ENCODE measurements around the gene P2RY6. TPM values are rescaled to one million over a fixed set of nuclear protein-coding genes. Genes with fewer than 3 reads are reported as not detected.
A peak's percentile ranks its signal among the peaks of the same experiment; 100 is the strongest.

The P2RY6 gene
- total and polyA plus RNA-seq, 2 of the 8 experiments (the other 6 are each of a cell fraction or from before 2014, with no cell fraction given), result 0.15 TPM; not detected in 1

DNA sequence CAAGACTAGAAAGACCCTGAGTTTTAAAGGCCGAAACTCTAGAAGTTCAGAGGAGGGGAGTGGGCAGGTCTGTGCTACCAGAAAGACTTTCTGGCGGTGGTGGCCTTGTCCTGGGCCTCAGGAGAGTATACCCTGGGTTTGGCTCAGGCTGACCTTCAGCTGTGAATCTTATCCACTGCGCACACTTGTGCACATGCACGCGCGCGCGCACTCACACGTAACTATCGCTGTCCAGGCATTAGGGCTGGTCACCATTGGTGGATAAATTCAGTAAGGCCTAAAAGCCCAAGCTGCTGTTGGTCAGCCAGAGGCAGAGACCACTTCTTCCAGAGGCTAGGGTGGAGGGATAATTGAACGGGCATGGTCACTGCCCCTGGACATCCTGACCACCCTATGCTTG, 61.0 kb downstream of the P2RY6 start:
- WGBS, 2 experiments (ENCODE audit: extremely low coverage in 1 of 2, insufficient coverage in 1 of 2, insufficient read length in 1 of 2, insufficient replicate concordance in 2 of 2, low coverage in 1 of 2, low lambda C conversion rate in 2 of 2, missing lambda C conversion rate in 1 of 2), result 95% methylated on average over 11 of the region's 11 CpGs; no CpG with 5 or more reads in 1 of the 2 experiments
- no peak overlapping the region for H3K18ac ChIP-seq (ENCODE audit: extremely low read depth, low read length)
- no peak overlapping the region for H2BK12ac ChIP-seq (ENCODE audit: low read depth, low read length)
- no peaks in the 10 kb centered on the region for H3K9me3 ChIP-seq (ENCODE audit: insufficient read depth in 2 of 2, low read depth in 1 of 2, low read length in 1 of 2)
- no peaks in the 10 kb centered on the region for H3K23me2 ChIP-seq (ENCODE audit: low read depth, low read length)
- TF ChIP-seq CHD2 (IDR thresholded peaks at IDR 0.05; ENCODE audit: low read length) (no peak), SAP30 (IDR thresholded peaks at IDR 0.05; ENCODE audit: insufficient read depth, insufficient replicate concordance, low read length) (no peak), SP1 (IDR thresholded peaks at IDR 0.05; ENCODE audit: low read depth, low read length) (no peak), TBP (IDR thresholded peaks at IDR 0.05; ENCODE audit: low read depth, low read length) (no peak), RNF2 (IDR thresholded peaks at IDR 0.05; ENCODE audit: borderline replicate concordance, low read depth, low read length, missing control alignments, poor library complexity, severe bottlenecking) (no peak), POLR2AphosphoS5 (IDR thresholded peaks at IDR 0.05; ENCODE audit: low read depth, low read length) (no peak), JUND (IDR thresholded peaks at IDR 0.05; ENCODE audit: low read length) (no peak), YY1 (IDR thresholded peaks at IDR 0.05; ENCODE audit: low read depth, low read length) (no peak), HDAC6 (IDR thresholded peaks at IDR 0.05; ENCODE audit: low read depth, low read length) (no peak), CBX8 (IDR thresholded peaks at IDR 0.05; ENCODE audit: borderline replicate concordance, low read depth, low read length) (no peak)
- TF ChIP-seq, protein P1, sequence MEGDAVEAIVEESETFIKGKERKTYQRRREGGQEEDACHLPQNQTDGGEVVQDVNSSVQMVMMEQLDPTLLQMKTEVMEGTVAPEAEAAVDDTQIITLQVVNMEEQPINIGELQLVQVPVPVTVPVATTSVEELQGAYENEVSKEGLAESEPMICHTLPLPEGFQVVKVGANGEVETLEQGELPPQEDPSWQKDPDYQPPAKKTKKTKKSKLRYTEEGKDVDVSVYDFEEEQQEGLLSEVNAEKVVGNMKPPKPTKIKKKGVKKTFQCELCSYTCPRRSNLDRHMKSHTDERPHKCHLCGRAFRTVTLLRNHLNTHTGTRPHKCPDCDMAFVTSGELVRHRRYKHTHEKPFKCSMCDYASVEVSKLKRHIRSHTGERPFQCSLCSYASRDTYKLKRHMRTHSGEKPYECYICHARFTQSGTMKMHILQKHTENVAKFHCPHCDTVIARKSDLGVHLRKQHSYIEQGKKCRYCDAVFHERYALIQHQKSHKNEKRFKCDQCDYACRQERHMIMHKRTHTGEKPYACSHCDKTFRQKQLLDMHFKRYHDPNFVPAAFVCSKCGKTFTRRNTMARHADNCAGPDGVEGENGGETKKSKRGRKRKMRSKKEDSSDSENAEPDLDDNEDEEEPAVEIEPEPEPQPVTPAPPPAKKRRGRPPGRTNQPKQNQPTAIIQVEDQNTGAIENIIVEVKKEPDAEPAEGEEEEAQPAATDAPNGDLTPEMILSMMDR (IDR thresholded peaks at IDR 0.05; ENCODE audit: control extremely low read depth in 1 of 3, insufficient read depth in 1 of 3, low read depth in 1 of 3, low read length in 3 of 3), result no peak
- H3K27ac ChIP-seq (ENCODE audit: low read depth, low read length), result no peak overlapping the region
- H4K8ac ChIP-seq (ENCODE audit: extremely low read depth, insufficient read depth, low read length), result no peak overlapping the region
- no peak overlapping the region for H4K91ac ChIP-seq (replicated peaks; ENCODE audit: insufficient read length, low read length)
- H3K4me1 ChIP-seq (replicated peaks in 1 of 4; ENCODE audit: control insufficient read depth in 3 of 4, insufficient read depth in 4 of 4, low read length in 3 of 4), result peaks cover 10 to 32% (median 24%) of the 10 kb centered on the region in 4 experiments
- H2AK5ac ChIP-seq (ENCODE audit: low read depth, low read length), result no peak overlapping the region
- H4K5ac ChIP-seq (ENCODE audit: insufficient read length, low read depth, low read length), result no peak overlapping the region
- H3K4me2 ChIP-seq (ENCODE audit: insufficient read depth in 1 of 2, low read depth in 2 of 2, low read length in 2 of 2), result 0 out of 4 replicates have a peak overlapping the region, but pooled peaks of 1 of the 2 experiments have one; percentile 9
- H3K23ac ChIP-seq (ENCODE audit: insufficient read length), result no peak overlapping the region
- ChIA-PET CTCF (ENCODE audit: partially characterized antibody) (interaction anchor here (1.0 to 35.5 kb wide), 5 partner anchors 8 to 43 kb away, joined by 4 to 1456 read pairs (median 119); partner anchors contain the start of genes ARHGEF17 and RELT), POLR2A (ENCODE audit: partially characterized antibody) (no interaction called here)
- H2BK5ac ChIP-seq (ENCODE audit: low read depth, low read length), result no peak overlapping the region
- H3K9ac ChIP-seq (replicated peaks in 1 of 4; ENCODE audit: extremely low read depth in 1 of 4, low read depth in 3 of 4, low read length in 3 of 4), result no peak overlapping the region
- H3K27me3 ChIP-seq (replicated peaks in 1 of 4; ENCODE audit: control insufficient read depth in 3 of 4, extremely low read depth in 1 of 4, insufficient read depth in 3 of 4, low read length in 3 of 4), result peaks cover 28 to 64% (median 56%) of the 10 kb centered on the region in 4 experiments
- no peak overlapping the region for H2BK120ac ChIP-seq (replicated peaks; ENCODE audit: low read depth, low read length)
- no peak for DNase-seq (ENCODE audit: low read depth in 1 of 2, low spot score in 2 of 2)
- peaks cover 28 to 32% of the 10 kb centered on the region in 2 experiments for H4K20me1 ChIP-seq (replicated peaks in 1 of 2; ENCODE audit: control insufficient read depth in 1 of 2, insufficient read depth in 2 of 2, low read length in 2 of 2)
- H3K36me3 ChIP-seq (ENCODE audit: control insufficient read depth in 2 of 4, insufficient read depth in 4 of 4, low read length in 3 of 4), result no peaks in the 10 kb centered on the region
- no peak overlapping the region for H3K4ac ChIP-seq (replicated peaks; ENCODE audit: insufficient read length, low read depth, low read length)
- H3K79me2 ChIP-seq (ENCODE audit: control insufficient read depth in 1 of 2, insufficient read depth in 2 of 2, low read length in 2 of 2), result no peaks in the 10 kb centered on the region
- no peaks in the 10 kb centered on the region for H3K79me1 ChIP-seq (ENCODE audit: low read depth, low read length)
- H3K4me3 ChIP-seq (ENCODE audit: extremely low read depth in 1 of 4, insufficient read depth in 2 of 4, low read depth in 3 of 4, low read length in 4 of 4), result no peak overlapping the region
- no peak overlapping the region for H2BK20ac ChIP-seq (ENCODE audit: low read length)
- no peak overlapping the region for H3K14ac ChIP-seq (ENCODE audit: insufficient read length)
- no peak overlapping the region for H2BK15ac ChIP-seq (ENCODE audit: low read length)
- H3K56ac ChIP-seq (replicated peaks; ENCODE audit: insufficient read length, low read depth, low read length), result no peak overlapping the region
- FAIRE-seq, result no peak
- no peak overlapping the region for H2AFZ ChIP-seq (ENCODE audit: low read length)

Measured in H1 (cell line).